ENCODE results near the gene PCLO. TPM values are rescaled to one million over a fixed set of nuclear protein-coding genes. Genes with fewer than 3 reads are reported as not detected.
A peak's percentile ranks its signal among the peaks of the same experiment; 100 is the strongest.

PCLO gene
- total RNA-seq, 3 donors from 2014 or later = 5.3 to 20.9 (median 5.9) TPM

DNA sequence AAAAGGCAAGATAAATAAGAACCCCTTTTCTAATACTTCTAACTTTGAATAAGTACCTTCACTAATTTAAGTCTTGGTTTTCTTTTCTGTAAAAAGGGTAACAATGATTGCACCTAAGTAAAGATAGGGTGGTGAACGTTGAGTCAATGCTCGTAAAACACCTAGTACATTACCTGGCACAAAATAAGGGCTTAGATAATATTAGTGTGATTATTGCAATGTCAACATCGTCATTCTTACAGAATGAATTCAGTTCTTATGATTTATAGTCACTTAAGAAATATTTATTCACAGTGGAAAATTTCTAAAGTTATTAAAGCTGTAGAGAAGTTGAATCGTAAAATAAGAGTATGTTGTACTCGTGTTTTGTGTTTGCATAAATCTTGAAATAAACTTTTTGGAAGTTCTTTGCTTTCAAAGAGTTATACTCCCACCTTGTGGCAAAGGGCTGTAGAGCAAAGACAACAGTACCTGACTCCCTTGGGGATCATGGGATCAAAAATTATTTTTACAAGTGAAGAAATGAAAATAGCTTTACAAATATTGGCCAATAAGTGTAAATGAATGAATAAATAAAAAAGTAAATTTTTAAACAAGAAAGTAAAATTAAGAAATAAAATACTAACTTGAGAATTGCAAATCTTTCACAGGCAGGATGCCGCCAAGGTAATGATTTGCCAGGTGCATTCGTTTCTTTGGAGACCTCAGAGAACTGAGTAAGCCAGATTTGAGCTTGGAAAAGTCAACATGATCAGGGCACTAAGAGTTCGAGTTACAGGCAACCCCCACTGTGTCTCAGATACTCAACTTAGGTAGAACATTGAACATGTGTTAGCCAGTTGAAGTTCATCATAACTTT lies 433.3 kb downstream of the PCLO start:
- intact Hi-C loops (cut with DNase I; ENCODE audit: low total_unique reads) = no loop called here
- no peak for DNase-seq (ENCODE audit: low spot score in 2 of 2)
- H3K4me3 ChIP-seq = no peak overlapping the region
- H3K9me3 ChIP-seq = no peaks in the 10 kb centered on the region
- TF ChIP-seq POLR2A (IDR thresholded peaks at IDR 0.05) = no peak
- TF ChIP-seq CTCF (IDR thresholded peaks at IDR 0.05) = peak in 1 of 3 donors; percentile 38
- no peaks in the 10 kb centered on the region for H3K27me3 ChIP-seq
- no peak overlapping the region for H3K27ac ChIP-seq
- H3K4me1 ChIP-seq = no peaks in the 10 kb centered on the region
- no peaks in the 10 kb centered on the region for H3K36me3 ChIP-seq

DNA sequence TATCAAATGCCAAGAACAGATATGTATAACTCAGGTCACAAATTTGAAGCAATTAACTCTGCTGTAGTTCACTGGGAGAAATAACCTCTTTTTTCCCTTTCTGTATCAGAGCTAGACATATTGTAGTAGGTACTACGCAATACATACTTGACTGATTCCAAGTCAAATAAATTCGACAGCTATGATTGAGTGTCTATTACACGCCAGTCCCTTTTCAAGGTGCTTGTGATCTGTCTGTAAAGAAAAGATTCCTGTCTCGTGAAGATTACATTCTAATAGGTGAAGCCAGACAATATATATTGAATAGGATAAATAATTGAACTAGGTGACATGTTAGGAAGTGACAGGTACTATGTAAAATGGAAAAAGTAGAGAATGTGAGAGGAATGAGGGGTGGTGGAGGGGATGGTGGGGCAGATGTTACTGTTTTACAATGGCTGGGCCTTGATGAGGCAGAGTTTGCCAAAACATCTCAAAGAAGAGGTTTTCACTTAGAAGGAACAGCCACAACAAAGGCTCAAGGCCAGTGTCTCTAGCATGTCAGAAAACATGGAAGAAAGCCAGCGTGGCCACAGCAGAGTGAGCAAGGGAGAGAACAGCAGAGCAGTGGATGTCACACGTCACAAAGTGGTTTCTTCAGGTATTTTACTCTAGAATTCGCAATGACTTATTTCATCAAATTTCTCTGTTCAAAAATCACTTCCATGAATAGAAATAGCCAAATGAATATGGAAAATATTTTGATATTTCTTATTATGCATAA lies 436.5 kb downstream of the PCLO start:
- Histone ChIP-seq H3K4me1 (no peaks in the 10 kb centered on the region), H3K4me3 (no peak overlapping the region), H3K27me3 (no peaks in the 10 kb centered on the region), H3K36me3 (no peaks in the 10 kb centered on the region), H3K9me3 (no peaks in the 10 kb centered on the region), H3K27ac (no peak overlapping the region)
- no peak for TF ChIP-seq POLR2A (IDR thresholded peaks at IDR 0.05)
- TF ChIP-seq CTCF (IDR thresholded peaks at IDR 0.05) = no peak
- no peak for TF ChIP-seq POLR2AphosphoS5 (IDR thresholded peaks at IDR 0.05)
- DNase-seq (ENCODE audit: low spot score in 2 of 2) = no peak
- intact Hi-C loops (cut with DNase I; ENCODE audit: low total_unique reads) = no loop called here

DNA sequence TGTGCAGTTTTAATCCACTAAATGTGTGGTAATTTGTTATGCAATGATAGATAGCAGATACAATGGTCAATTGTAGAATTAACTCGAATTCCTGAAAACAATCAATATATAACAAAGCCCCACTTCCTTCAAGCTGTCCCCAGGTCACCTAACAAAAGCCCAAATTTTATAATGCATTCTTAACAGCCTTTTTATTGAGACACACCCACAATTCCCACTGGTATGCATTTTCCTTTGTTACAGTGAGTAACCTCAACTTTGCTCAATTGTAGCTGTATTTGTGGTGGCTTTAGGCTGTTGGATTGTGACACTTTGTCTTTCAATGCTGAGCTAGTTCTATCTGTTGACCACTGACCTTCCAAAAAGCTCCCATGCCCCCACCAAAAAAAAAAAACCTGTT lies 439.3 kb downstream of the PCLO start:
- Histone ChIP-seq H3K4me3 (no peak overlapping the region), H3K36me3 (no peaks in the 10 kb centered on the region), H3K9me3 (no peaks in the 10 kb centered on the region), H3K4me1 (no peaks in the 10 kb centered on the region), H3K27me3 (no peaks in the 10 kb centered on the region), H3K27ac (no peak overlapping the region)
- intact Hi-C loops (cut with DNase I; ENCODE audit: low total_unique reads) = no loop called here
- TF ChIP-seq POLR2A (IDR thresholded peaks at IDR 0.05) (no peak), CTCF (IDR thresholded peaks at IDR 0.05) (no peak), POLR2AphosphoS5 (IDR thresholded peaks at IDR 0.05) (no peak)
- DNase-seq (ENCODE audit: low spot score in 2 of 2) = no peak

GRCh38 chr7:82722946-82723345 lies 439.7 kb downstream of the PCLO start:
- H3K9me3 ChIP-seq = no peaks in the 10 kb centered on the region
- no peaks in the 10 kb centered on the region for H3K27me3 ChIP-seq
- no peaks in the 10 kb centered on the region for H3K4me1 ChIP-seq
- DNase-seq (ENCODE audit: low spot score in 2 of 2) = no peak
- TF ChIP-seq POLR2A (IDR thresholded peaks at IDR 0.05) = no peak
- TF ChIP-seq POLR2AphosphoS5 (IDR thresholded peaks at IDR 0.05) = no peak
- TF ChIP-seq CTCF (IDR thresholded peaks at IDR 0.05) = no peak
- H3K4me3 ChIP-seq = no peak overlapping the region
- no peaks in the 10 kb centered on the region for H3K36me3 ChIP-seq
- intact Hi-C loops (cut with DNase I; ENCODE audit: low total_unique reads) = no loop called here
- no peak overlapping the region for H3K27ac ChIP-seq

GRCh38 chr7:82715344-82715743 lies 447.3 kb downstream of the PCLO start:
- no peak for DNase-seq (ENCODE audit: low spot score in 2 of 2)
- no peaks in the 10 kb centered on the region for H3K4me1 ChIP-seq
- intact Hi-C loops (cut with DNase I; ENCODE audit: low total_unique reads) = no loop called here
- TF ChIP-seq CTCF (IDR thresholded peaks at IDR 0.05) (no peak), POLR2AphosphoS5 (IDR thresholded peaks at IDR 0.05) (no peak), POLR2A (IDR thresholded peaks at IDR 0.05) (no peak)
- no peak overlapping the region for H3K27ac ChIP-seq
- H3K4me3 ChIP-seq = no peak overlapping the region
- no peaks in the 10 kb centered on the region for H3K36me3 ChIP-seq
- H3K27me3 ChIP-seq = no peaks in the 10 kb centered on the region
- no peaks in the 10 kb centered on the region for H3K9me3 ChIP-seq
